Stimulated activated naive CD8-positive, alpha-beta T cell treated with anti-CD3 and anti-CD28 coated beads, Interleukin-15, amount 100 ng/mL, for 72 hours (primary cell): ENCODE data around the gene MUC4.
"Not testable (repeated sequence)": the region's sequence is repeated elsewhere in the genome, so short reads cannot be mapped to it uniquely, and the experiment has no call there.

Experiments
- ATAC-seq: fragments of 150-1000 bp; cut with Tn5 transposase; 2 replicates; pipeline ENCODE4 v1.10.0; 2021; ENCODE audit warnings: mild to moderate bottlenecking, moderate library complexity
- DNase-seq, 2 donors: peaks; one replicate each; pipeline ENCODE4 v3.0.0; 2021 to 2022
- H3K27ac Mint-ChIP-seq, 2 donors: one replicate each; pipeline ENCODE4 v1.8.0; 2022; ENCODE audit warnings: mild to moderate bottlenecking in 2 of 2, mixed read lengths in 2 of 2, moderate library complexity in 2 of 2
- H3K27me3 Mint-ChIP-seq: one replicate; pipeline ENCODE4 v1.8.0; 2022; ENCODE audit warnings: mixed read lengths
- H3K4me1 Mint-ChIP-seq: one replicate; pipeline ENCODE4 v1.8.0; 2022; ENCODE audit warnings: mild to moderate bottlenecking, mixed read lengths
- H3K4me3 Mint-ChIP-seq, 2 donors: one replicate each; pipeline ENCODE4 v1.8.0; 2022; ENCODE audit warnings: mild to moderate bottlenecking in 2 of 2, mixed read lengths in 2 of 2, moderate library complexity in 1 of 2
- H3K9me3 Mint-ChIP-seq, 2 donors: one replicate each; pipeline ENCODE4 v1.8.0; 2022; ENCODE audit warnings: mixed read lengths in 2 of 2

MUC4 gene

GRCh38 chr3:195809291-195809785 lies 2.4 kb downstream of the MUC4 start:
- H3K4me1 Mint-ChIP-seq, result peaks cover 23% of the 10 kb centered on the region
- no peaks in the 10 kb centered on the region for H3K9me3 Mint-ChIP-seq
- peak overlapping the region in 1 of 2 donors; percentile 5 for H3K27ac Mint-ChIP-seq
- ATAC-seq (no peak), DNase-seq (no peak)
- H3K27me3 Mint-ChIP-seq, result peaks cover 32% of the 10 kb centered on the region
- no peak overlapping the region for H3K4me3 Mint-ChIP-seq

DNA sequence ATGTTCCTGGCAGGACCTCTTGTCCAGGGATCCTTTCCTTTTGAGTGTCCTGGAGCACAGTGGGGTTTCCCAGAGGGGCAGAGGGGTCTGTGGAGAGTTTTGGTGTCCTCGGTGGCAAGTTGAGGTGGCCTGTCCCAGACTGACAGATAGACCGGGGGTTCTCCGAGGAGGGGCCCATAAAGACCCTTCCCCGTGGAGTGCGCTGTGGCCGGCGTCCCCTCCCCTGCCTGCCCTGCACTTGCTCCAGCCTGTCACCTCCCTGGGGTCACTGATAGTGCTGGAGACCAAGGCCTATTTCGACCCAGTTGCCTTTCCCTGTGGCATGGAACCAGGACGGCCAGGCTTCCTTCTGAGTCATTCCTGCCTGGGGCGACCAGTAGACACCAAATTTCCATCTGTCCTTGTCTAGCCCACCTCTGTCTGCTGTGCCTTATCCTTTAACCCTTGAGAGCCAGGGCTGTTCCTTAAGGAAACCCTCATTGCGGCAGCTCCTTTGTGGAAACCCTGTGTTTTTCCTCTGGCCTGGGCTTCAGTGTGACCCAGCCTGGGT lies 2.9 kb downstream of the MUC4 start:
- peaks cover 28% of the 10 kb centered on the region for H3K4me1 Mint-ChIP-seq
- no peak overlapping the region for H3K4me3 Mint-ChIP-seq
- H3K27me3 Mint-ChIP-seq, result peaks cover 32% of the 10 kb centered on the region
- no peak overlapping the region for H3K27ac Mint-ChIP-seq
- no peaks in the 10 kb centered on the region for H3K9me3 Mint-ChIP-seq
- ATAC-seq (no peak), DNase-seq (no peak)

GRCh38 chr3:195807681-195808121 lies 4.0 kb downstream of the MUC4 start:
- H3K27ac Mint-ChIP-seq, result no peak overlapping the region
- DNase-seq (no peak), ATAC-seq (no peak)
- no peak overlapping the region for H3K4me3 Mint-ChIP-seq
- H3K27me3 Mint-ChIP-seq, result peaks cover 38% of the 10 kb centered on the region
- H3K4me1 Mint-ChIP-seq, result peaks cover 40% of the 10 kb centered on the region
- no peaks in the 10 kb centered on the region for H3K9me3 Mint-ChIP-seq

GRCh38 chr3:195806916-195807231 lies 4.9 kb downstream of the MUC4 start:
- DNase-seq, result no peak
- H3K27ac Mint-ChIP-seq, result no peak overlapping the region
- H3K4me3 Mint-ChIP-seq, result no peak overlapping the region
- no peak for ATAC-seq
- H3K4me1 Mint-ChIP-seq, result peaks cover 48% of the 10 kb centered on the region
- peaks cover 40% of the 10 kb centered on the region for H3K27me3 Mint-ChIP-seq
- no peaks in the 10 kb centered on the region for H3K9me3 Mint-ChIP-seq

GRCh38 chr3:195806211-195806915 lies 5.4 kb downstream of the MUC4 start:
- H3K9me3 Mint-ChIP-seq, result no peaks in the 10 kb centered on the region
- ATAC-seq, result no peak
- peak overlapping the region in 1 of 2 donors; percentile 89 for H3K27ac Mint-ChIP-seq
- no peak for DNase-seq
- peak overlapping the region; percentile 6 to 42 for H3K4me3 Mint-ChIP-seq
- peaks cover 53% of the 10 kb centered on the region for H3K4me1 Mint-ChIP-seq
- peaks cover 46% of the 10 kb centered on the region for H3K27me3 Mint-ChIP-seq

DNA sequence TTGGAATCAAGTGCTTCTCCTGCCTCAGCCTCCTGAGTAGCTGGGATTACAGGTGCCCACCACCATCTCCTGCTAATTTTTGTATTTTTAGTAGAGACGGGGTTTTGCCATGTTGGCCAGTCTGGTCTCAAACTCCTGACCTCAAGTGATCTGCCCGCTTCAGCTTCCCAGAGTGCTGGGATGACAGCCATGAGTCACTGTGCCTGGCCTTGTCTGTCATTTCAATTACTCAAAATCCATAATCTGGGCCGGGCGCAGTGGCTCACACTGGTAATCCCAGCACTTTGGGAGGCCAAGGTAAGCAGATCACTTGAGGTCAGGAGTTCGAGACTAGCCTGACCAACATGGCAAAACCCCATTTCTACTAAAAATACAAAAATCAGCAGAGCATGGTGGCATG lies 6.1 kb downstream of the MUC4 start:
- H3K4me1 Mint-ChIP-seq, result peaks cover 57% of the 10 kb centered on the region
- peak overlapping the region in 1 of 2 donors; percentile 83 for H3K27ac Mint-ChIP-seq
- H3K27me3 Mint-ChIP-seq, result peaks cover 43% of the 10 kb centered on the region
- H3K9me3 Mint-ChIP-seq, DNase-seq, ATAC-seq: not testable (repeated sequence)
- H3K4me3 Mint-ChIP-seq, result peak overlapping the region; percentile 54 to 76

- peak overlapping the region; percentile 54 to 76 for H3K4me3 Mint-ChIP-seq
- ATAC-seq, result no peak
- DNase-seq, result no peak
- H3K4me1 Mint-ChIP-seq, result peaks cover 57% of the 10 kb centered on the region
- H3K27ac Mint-ChIP-seq, result peak overlapping the region; percentile 59 to 83
- H3K27me3 Mint-ChIP-seq, result peaks cover 41% of the 10 kb centered on the region
- no peaks in the 10 kb centered on the region for H3K9me3 Mint-ChIP-seq
These were observed 6.5 kb downstream of the MUC4 start for GRCh38 chr3:195805181-195805580.

- no peaks in the 10 kb centered on the region for H3K9me3 Mint-ChIP-seq
- peaks cover 26% of the 10 kb centered on the region for H3K27me3 Mint-ChIP-seq
- peaks cover 57% of the 10 kb centered on the region for H3K4me1 Mint-ChIP-seq
- peak overlapping the region in 1 of 2 donors; percentile 63 for H3K27ac Mint-ChIP-seq
- peak overlapping the region; percentile 52 to 76 for H3K4me3 Mint-ChIP-seq
- no peak for ATAC-seq
- no peak for DNase-seq
These were observed 8.3 kb downstream of the MUC4 start for GRCh38 chr3:195803289-195803908.

DNA sequence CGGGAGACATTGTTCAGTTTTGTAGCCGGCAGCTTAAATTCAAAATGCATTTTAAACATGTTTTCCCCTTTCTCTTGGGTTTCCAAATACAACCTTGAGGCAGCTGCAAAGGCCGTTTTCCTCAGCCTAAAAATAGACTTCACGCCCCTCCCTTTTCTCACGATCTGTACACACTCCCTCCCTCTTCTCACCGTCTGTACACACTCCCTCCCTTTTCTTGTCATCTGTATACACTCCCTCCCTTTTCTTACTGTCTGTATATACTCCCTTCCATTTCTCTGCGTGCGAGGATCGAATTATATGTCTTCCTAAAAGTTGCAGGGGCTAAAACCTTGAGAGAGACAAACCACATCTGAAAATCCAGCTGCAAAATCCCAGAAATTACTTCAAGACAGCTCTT lies 8.9 kb downstream of the MUC4 start:
- no peak for ATAC-seq
- Mint-ChIP-seq H3K27ac (peak overlapping the region; percentile 10 to 49), H3K4me1 (peaks cover 57% of the 10 kb centered on the region), H3K4me3 (peak overlapping the region; percentile 52 to 76), H3K9me3 (no peaks in the 10 kb centered on the region), H3K27me3 (peaks cover 25% of the 10 kb centered on the region)
- no peak for DNase-seq

GRCh38 chr3:195802261-195802701 lies 9.4 kb downstream of the MUC4 start:
- peaks cover 25% of the 10 kb centered on the region for H3K27me3 Mint-ChIP-seq
- DNase-seq (peak; percentile 55 to 74), ATAC-seq (peak; percentile 85)
- peak overlapping the region; percentile 52 to 76 for H3K4me3 Mint-ChIP-seq
- H3K4me1 Mint-ChIP-seq, result peaks cover 57% of the 10 kb centered on the region
- H3K9me3 Mint-ChIP-seq, result no peaks in the 10 kb centered on the region
- H3K27ac Mint-ChIP-seq, result peak overlapping the region; percentile 36 to 96

GRCh38 chr3:195801251-195802183 lies 10.2 kb downstream of the MUC4 start:
- peak overlapping the region; percentile 36 to 96 for H3K27ac Mint-ChIP-seq

GRCh38 chr3:195800240-195800639 lies 11.5 kb downstream of the MUC4 start:
- DNase-seq (no peak), ATAC-seq (no peak)
- peaks cover 42% of the 10 kb centered on the region for H3K4me1 Mint-ChIP-seq
- H3K27me3 Mint-ChIP-seq, result peaks cover 23% of the 10 kb centered on the region
- H3K9me3 Mint-ChIP-seq, result no peaks in the 10 kb centered on the region
- H3K4me3 Mint-ChIP-seq, result no peak overlapping the region
- no peak overlapping the region for H3K27ac Mint-ChIP-seq

More at GRCh38 chr3:195801251-195802183, 10.2 kb downstream of the MUC4 start:
- H3K27me3 Mint-ChIP-seq, result peaks cover 25% of the 10 kb centered on the region
- no peaks in the 10 kb centered on the region for H3K9me3 Mint-ChIP-seq
- H3K4me1 Mint-ChIP-seq, result peaks cover 53% of the 10 kb centered on the region
- ATAC-seq (peak; percentile 10), DNase-seq (no peak)
- peak overlapping the region; percentile 52 to 76 for H3K4me3 Mint-ChIP-seq

DNA sequence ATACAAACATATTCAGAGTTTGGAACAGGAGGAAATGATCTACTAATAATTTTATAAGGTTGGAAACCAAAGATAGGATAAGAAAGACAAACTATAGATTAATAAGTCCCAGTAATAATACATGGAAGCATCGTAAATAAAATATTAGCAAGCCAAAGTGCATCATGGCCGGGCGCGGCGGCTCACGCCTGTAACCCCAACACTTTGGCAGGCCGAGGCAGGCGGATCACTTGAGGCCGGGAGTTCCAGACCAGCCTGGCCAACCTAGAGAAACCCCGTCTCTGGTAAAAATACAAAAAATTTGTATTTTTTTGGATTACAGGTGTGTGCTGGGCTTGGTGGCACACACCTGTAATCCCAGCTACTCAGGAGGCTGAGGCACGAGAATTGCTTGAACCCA lies 14.9 kb downstream of the MUC4 start:
- DNase-seq (no peak), ATAC-seq (no peak)
- H3K9me3 Mint-ChIP-seq, result peaks cover 0 to 6% of the 10 kb centered on the region in 2 donors
- H3K4me3 Mint-ChIP-seq, result no peak overlapping the region
- H3K27ac Mint-ChIP-seq, result no peak overlapping the region
- H3K4me1 Mint-ChIP-seq, result peaks cover 8% of the 10 kb centered on the region
- H3K27me3 Mint-ChIP-seq, result peaks cover 15% of the 10 kb centered on the region

DNA sequence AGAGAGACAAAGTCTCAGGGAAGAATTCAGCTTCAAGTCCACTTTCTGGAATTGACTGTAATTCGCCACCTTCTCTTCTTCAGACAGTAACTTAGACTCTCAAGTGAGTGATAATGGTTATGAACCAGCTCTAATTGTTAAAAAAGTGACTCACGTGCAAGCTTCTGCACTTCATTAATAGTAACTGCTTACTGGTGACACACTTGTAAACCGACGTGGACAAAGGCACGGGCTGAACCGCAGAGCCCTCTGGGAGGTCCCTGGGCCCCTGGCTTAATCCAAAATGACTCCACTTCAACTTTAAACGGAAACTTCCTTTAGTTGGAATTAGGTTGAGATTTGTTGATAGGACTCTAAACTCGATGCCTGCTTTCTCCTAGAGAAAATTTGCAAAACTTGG lies 17.0 kb downstream of the MUC4 start:
- Mint-ChIP-seq H3K27me3 (peaks cover 8% of the 10 kb centered on the region), H3K4me1 (peaks cover 15% of the 10 kb centered on the region)
- no peak for DNase-seq

DNA sequence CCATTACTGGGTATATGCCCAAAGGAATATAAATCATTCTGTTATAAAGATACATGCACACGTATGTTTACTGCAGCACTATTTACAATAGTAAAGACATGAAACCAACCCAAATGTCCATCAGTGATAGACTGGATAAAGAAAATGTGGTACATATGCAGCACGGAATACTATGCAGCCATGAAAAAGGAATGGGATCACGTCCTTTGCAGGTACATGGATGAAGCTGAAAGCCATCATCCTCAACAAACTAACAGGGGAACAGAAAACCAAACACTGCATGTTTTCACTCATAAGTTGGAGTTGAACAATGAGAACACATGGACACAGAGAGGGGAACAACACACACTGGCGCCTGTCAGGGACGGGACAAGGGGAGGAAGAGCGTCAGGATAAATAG lies 19.1 kb downstream of the MUC4 start:
- H3K4me3 Mint-ChIP-seq, H3K27ac Mint-ChIP-seq, DNase-seq, H3K27me3 Mint-ChIP-seq, ATAC-seq: not testable (repeated sequence)
- Mint-ChIP-seq H3K4me1 (peaks cover 30% of the 10 kb centered on the region), H3K9me3 (peaks cover 18 to 35% of the 10 kb centered on the region in 2 donors)

More for the DNA sequence above, 17.0 kb downstream of the MUC4 start:
- Mint-ChIP-seq H3K9me3 (peaks cover 9 to 19% of the 10 kb centered on the region in 2 donors), H3K4me3 (no peak overlapping the region), H3K27ac (no peak overlapping the region)
- ATAC-seq, result no peak
